Esophagus muscularis mucosa (tissue), 4 donors: ENCODE data around the gene GLCCI1. TPM values are rescaled to one million over a fixed set of nuclear protein-coding genes. Genes with fewer than 3 reads are reported as not detected.

ENCODE experiments used
- DNase-seq: peaks from one replicate; pipeline ENCODE4 v3.0.0-alpha.2; 2017; ENCODE audit errors: extremely low spot score
- H3K27ac ChIP-seq, 4 donors: fragments of 200-600 bp; sonication (generic); replicated peaks in 1 of 4; 1 replicate in 3 of 4; 2 replicates in 1 of 4; pipeline ENCODE4 v1.5.1; 2016 to 2019; ENCODE audit warnings: mild to moderate bottlenecking in 1 of 4
- H3K27me3 ChIP-seq, 4 donors: fragments of 200-600 bp; sonication (generic); one replicate each; pipeline versions ENCODE4 v1.5.1 to v1.6.0; 2016 to 2019
- H3K36me3 ChIP-seq, 4 donors: fragments of 200-600 bp; sonication (generic); one replicate each; pipeline ENCODE4 v1.5.1; 2016 to 2019
- H3K4me1 ChIP-seq, 4 donors: fragments of 200-600 bp; sonication (generic); one replicate each; pipeline ENCODE4 v1.5.1; 2016 to 2019
- H3K4me3 ChIP-seq, 4 donors: fragments of 200-600 bp; sonication (generic); 1 replicate in 2 of 4; 2 replicates in 2 of 4; pipeline ENCODE4 v1.5.1; 2016 to 2019; ENCODE audit warnings: mild to moderate bottlenecking in 4 of 4, moderate library complexity in 1 of 4
- H3K9me3 ChIP-seq, 4 donors: fragments of 200-600 bp; sonication (generic); 1 replicate in 3 of 4; 2 replicates in 1 of 4; pipeline ENCODE4 v1.5.1; 2016 to 2019
- CTCF ChIP-seq, 3 experiments: fragments of 200-600 bp in 2 of 3; fragments of 450-650 bp in 1 of 3; sonication (generic) in 2 of 3; IDR thresholded peaks; one replicate each; pipeline ENCODE4 v1.5.1; 2017 to 2019; ENCODE audit warnings: antibody characterized with exemption in 3 of 3, mild to moderate bottlenecking in 2 of 3, moderate library complexity in 1 of 3
- EP300 ChIP-seq: sonication (generic); formaldehyde crosslinking; IDR thresholded peaks from one replicate; pipeline ENCODE4 v1.6.1; 2017; ENCODE audit warnings: antibody characterized with exemption
- POLR2A ChIP-seq: fragments of 450-650 bp; IDR thresholded peaks from one replicate; pipeline ENCODE4 v1.6.1; 2017; ENCODE audit warnings: antibody characterized with exemption, moderate library complexity, mild to moderate bottlenecking, low read depth
- POLR2AphosphoS5 ChIP-seq, 2 donors: sonication (generic); formaldehyde crosslinking; IDR thresholded peaks; one replicate each; pipeline ENCODE4 v1.6.1; 2017; ENCODE audit warnings: antibody characterized with exemption in 2 of 2
- WGBS: methylation state at CpG from one replicate; pipeline ENCODE4 v1.1.5; 2018; 5-methylcytosine and 5-hydroxymethylcytosine counted together
- intact Hi-C: fragments of 100-400 bp; cut with DNase I; formaldehyde crosslinking; loops from one replicate; pipeline ENCODE4 v1.15.1; 2023
- total RNA-seq, 4 donors: library from RNA; depleted of rRNA; stranded (reverse); fragments of >200 nt; gene quantifications; one replicate each; pipeline versions ENCODE4 v1.1.0 to v1.2.1, GENCODE V29; 2016

The GLCCI1 gene
- total RNA-seq, 4 donors from 2014 or later: 2.8 to 8.3 (median 4.8) TPM

- peaks cover 0 to 13% (median 11%) of the 10 kb centered on the region in 4 donors for H3K4me1 ChIP-seq
- TF ChIP-seq POLR2AphosphoS5 (IDR thresholded peaks at IDR 0.05): no peak
- TF ChIP-seq EP300: no peak
- DNase-seq: no peak
- no peaks in the 10 kb centered on the region for H3K9me3 ChIP-seq
- no peak overlapping the region for H3K27ac ChIP-seq
- H3K27me3 ChIP-seq: no peaks in the 10 kb centered on the region
- WGBS: 94% methylated on average over 2 of the region's 2 CpGs
- no peaks in the 10 kb centered on the region for H3K36me3 ChIP-seq
- no peak overlapping the region for H3K4me3 ChIP-seq
- intact Hi-C loops: no loop called here
Observed at GRCh38 chr7:7980134-7980533, 11.5 kb downstream of the GLCCI1 start.

- Histone ChIP-seq H3K4me3 (no peak overlapping the region), H3K27me3 (no peaks in the 10 kb centered on the region), H3K9me3 (no peaks in the 10 kb centered on the region), H3K27ac (no peak overlapping the region), H3K36me3 (no peaks in the 10 kb centered on the region), H3K4me1 (peaks cover 0 to 8% (median 5%) of the 10 kb centered on the region in 4 donors)
- 96% methylated on average over 4 of the region's 4 CpGs for WGBS
- intact Hi-C loops: no loop called here
- TF ChIP-seq CTCF (IDR thresholded peaks at IDR 0.05) (no peak), POLR2AphosphoS5 (IDR thresholded peaks at IDR 0.05) (no peak), EP300 (no peak), POLR2A (no peak)
- DNase-seq: no peak
Observed at GRCh38 chr7:7982904-7983303, 14.3 kb downstream of the GLCCI1 start.

- intact Hi-C loops: no loop called here
- Histone ChIP-seq H3K4me3 (no peak overlapping the region), H3K27me3 (no peaks in the 10 kb centered on the region), H3K27ac (no peak overlapping the region), H3K9me3 (no peaks in the 10 kb centered on the region), H3K36me3 (no peaks in the 10 kb centered on the region), H3K4me1 (peaks cover 3 to 6% (median 4%) of the 10 kb centered on the region in 4 donors)
- 81% methylated on average over 3 of the region's 3 CpGs for WGBS
- TF ChIP-seq EP300 (no peak), CTCF (IDR thresholded peaks at IDR 0.05) (no peak), POLR2AphosphoS5 (IDR thresholded peaks at IDR 0.05) (no peak), POLR2A (no peak)
- no peak for DNase-seq
Observed at GRCh38 chr7:7984424-7984823, 15.8 kb downstream of the GLCCI1 start.

GRCh38 chr7:7988706-7989105 is 20.1 kb downstream of the GLCCI1 start:
- Histone ChIP-seq H3K27me3 (no peaks in the 10 kb centered on the region), H3K36me3 (no peaks in the 10 kb centered on the region), H3K4me1 (peaks cover 3 to 15% (median 4%) of the 10 kb centered on the region in 4 donors), H3K27ac (no peak overlapping the region), H3K4me3 (no peak overlapping the region), H3K9me3 (peaks cover 0 to 20% (median 18%) of the 10 kb centered on the region in 4 donors)
- DNase-seq: no peak
- TF ChIP-seq POLR2AphosphoS5 (IDR thresholded peaks at IDR 0.05) (no peak), POLR2A (no peak), EP300 (no peak), CTCF (IDR thresholded peaks at IDR 0.05) (no peak)
- intact Hi-C loops: no loop called here

- 94% methylated on average over 1 of the region's 1 CpG for WGBS
- Histone ChIP-seq H3K4me3 (no peak overlapping the region), H3K9me3 (peaks cover 0 to 20% (median 18%) of the 10 kb centered on the region in 4 donors), H3K36me3 (no peaks in the 10 kb centered on the region), H3K4me1 (peaks cover 3 to 15% (median 4%) of the 10 kb centered on the region in 4 donors), H3K27me3 (no peaks in the 10 kb centered on the region), H3K27ac (no peak overlapping the region)
- no peak for DNase-seq
- TF ChIP-seq POLR2AphosphoS5 (IDR thresholded peaks at IDR 0.05) (no peak), CTCF (IDR thresholded peaks at IDR 0.05) (no peak), POLR2A (no peak), EP300 (no peak)
- intact Hi-C loops: no loop called here
Observed at GRCh38 chr7:7989133-7989532, 20.5 kb downstream of the GLCCI1 start.
